Breast epithelium (tissue), 4 donors: ENCODE results near the gene SV2C. TPM values are rescaled to one million over a fixed set of nuclear protein-coding genes. Genes with fewer than 3 reads are reported as not detected.

Experiments
- DNase-seq, 2 donors: peaks; one replicate each; pipeline ENCODE4 v3.0.0-alpha.2; 2019; ENCODE audit warnings: low spot score in 2 of 2
- H3K27ac ChIP-seq, 2 donors: fragments of 200-600 bp; sonication (generic) in 1 of 2; one replicate each; pipeline ENCODE4 v1.5.1; 2016 to 2019; ENCODE audit warnings: mild to moderate bottlenecking in 1 of 2
- H3K27me3 ChIP-seq, 2 donors: fragments of 200-600 bp; sonication (generic) in 1 of 2; one replicate each; pipeline versions ENCODE4 v1.5.1 to v1.6.0; 2017 to 2019; ENCODE audit warnings: control low read depth in 1 of 2, mild to moderate bottlenecking in 1 of 2
- H3K36me3 ChIP-seq: fragments of 200-600 bp; one replicate; pipeline ENCODE4 v1.5.1; 2019
- H3K4me1 ChIP-seq, 2 donors: fragments of 200-600 bp; sonication (generic); one replicate each; pipeline ENCODE4 v1.5.1; 2016 to 2019; ENCODE audit warnings: control low read depth in 1 of 2
- H3K4me3 ChIP-seq, 3 donors: fragments of 200-600 bp; sonication (generic); 1 replicate in 2 of 3; 2 replicates in 1 of 3; pipeline ENCODE4 v1.5.1; 2016 to 2019; ENCODE audit warnings: mild to moderate bottlenecking in 3 of 3, moderate library complexity in 2 of 3
- H3K9me3 ChIP-seq, 2 donors: fragments of 200-600 bp; sonication (generic) in 1 of 2; one replicate each; pipeline ENCODE4 v1.5.1; 2016 to 2019; ENCODE audit warnings: control low read depth in 1 of 2
- CTCF ChIP-seq, 3 donors: fragments of 450-650 bp; IDR thresholded peaks; one replicate each; pipeline ENCODE4 v1.5.1; 2016 to 2017; ENCODE audit warnings: antibody characterized with exemption in 3 of 3, mild to moderate bottlenecking in 3 of 3, moderate library complexity in 3 of 3
- POLR2A ChIP-seq: fragments of 450-650 bp; IDR thresholded peaks from one replicate; pipeline ENCODE4 v1.6.1; 2016; ENCODE audit warnings: antibody characterized with exemption, mild to moderate bottlenecking, moderate library complexity
- POLR2AphosphoS5 ChIP-seq, 3 donors: sonication (generic); formaldehyde crosslinking; IDR thresholded peaks; one replicate each; pipeline ENCODE4 v1.6.1; 2017; ENCODE audit warnings: antibody characterized with exemption in 3 of 3
- intact Hi-C: fragments of 100-400 bp; cut with DNase I; formaldehyde crosslinking; loops from one replicate; pipeline ENCODE4 v1.15.1; 2023; ENCODE audit warnings: low total_unique reads
- total RNA-seq, 3 donors: library from RNA; depleted of rRNA; stranded (reverse); fragments of >200 nt; gene quantifications; one replicate each; pipeline ENCODE4 v1.1.0, GENCODE V29; 2016

The SV2C gene
- total RNA-seq, 3 donors from 2014 or later = 0.32 to 1.3 (median 0.59) TPM

GRCh38 chr5:76391014-76391413 is 307.8 kb downstream of the SV2C start:
- Histone ChIP-seq H3K36me3 (no peaks in the 10 kb centered on the region), H3K27ac (peak overlapping the region in 1 of 2 donors; percentile 5), H3K9me3 (no peaks in the 10 kb centered on the region), H3K4me1 (no peaks in the 10 kb centered on the region), H3K27me3 (no peaks in the 10 kb centered on the region), H3K4me3 (no peak overlapping the region)
- DNase-seq = no peak
- TF ChIP-seq POLR2A = no peak
- TF ChIP-seq CTCF (IDR thresholded peaks at IDR 0.05) = no peak
- TF ChIP-seq POLR2AphosphoS5 (IDR thresholded peaks at IDR 0.05) = no peak
- intact Hi-C loops = no loop called here

GRCh38 chr5:76393035-76393680 is 310.0 kb downstream of the SV2C start:
- H3K4me1 ChIP-seq = no peaks in the 10 kb centered on the region
- H3K9me3 ChIP-seq = no peaks in the 10 kb centered on the region
- no peak for TF ChIP-seq POLR2A
- TF ChIP-seq CTCF (IDR thresholded peaks at IDR 0.05) = no peak
- no peak for TF ChIP-seq POLR2AphosphoS5 (IDR thresholded peaks at IDR 0.05)
- H3K27ac ChIP-seq = no peak overlapping the region
- DNase-seq = no peak
- intact Hi-C loops = no loop called here
- H3K36me3 ChIP-seq = no peaks in the 10 kb centered on the region
- H3K4me3 ChIP-seq = no peak overlapping the region
- no peaks in the 10 kb centered on the region for H3K27me3 ChIP-seq

GRCh38 chr5:76397200-76397599 is 314.0 kb downstream of the SV2C start:
- Histone ChIP-seq H3K27me3 (no peaks in the 10 kb centered on the region), H3K4me1 (no peaks in the 10 kb centered on the region)
- DNase-seq = no peak

GRCh38 chr5:76399268-76399667 is 316.1 kb downstream of the SV2C start:
- no peaks in the 10 kb centered on the region for H3K4me1 ChIP-seq
- no peaks in the 10 kb centered on the region for H3K27me3 ChIP-seq
- intact Hi-C loops = no loop called here
- no peaks in the 10 kb centered on the region for H3K36me3 ChIP-seq
- no peaks in the 10 kb centered on the region for H3K9me3 ChIP-seq
- no peak for TF ChIP-seq CTCF (IDR thresholded peaks at IDR 0.05)
- no peak for TF ChIP-seq POLR2A
- TF ChIP-seq POLR2AphosphoS5 (IDR thresholded peaks at IDR 0.05) = no peak
- no peak overlapping the region for H3K27ac ChIP-seq
- no peak for DNase-seq
- no peak overlapping the region for H3K4me3 ChIP-seq

More at GRCh38 chr5:76397200-76397599, 314.0 kb downstream of the SV2C start:
- intact Hi-C loops = no loop called here
- no peaks in the 10 kb centered on the region for H3K36me3 ChIP-seq
- no peaks in the 10 kb centered on the region for H3K9me3 ChIP-seq
- no peak overlapping the region for H3K4me3 ChIP-seq
- H3K27ac ChIP-seq = no peak overlapping the region
- TF ChIP-seq CTCF (IDR thresholded peaks at IDR 0.05) (no peak), POLR2AphosphoS5 (IDR thresholded peaks at IDR 0.05) (no peak), POLR2A (no peak)

- H3K27ac ChIP-seq = no peak overlapping the region
Measured at GRCh38 chr5:76400466-76400865, 317.3 kb downstream of the SV2C start.

More at GRCh38 chr5:76400466-76400865, 317.3 kb downstream of the SV2C start:
- intact Hi-C loops = no loop called here
- H3K9me3 ChIP-seq = no peaks in the 10 kb centered on the region
- H3K4me3 ChIP-seq = no peak overlapping the region
- no peaks in the 10 kb centered on the region for H3K36me3 ChIP-seq
- H3K27me3 ChIP-seq = no peaks in the 10 kb centered on the region
- no peak for DNase-seq
- TF ChIP-seq CTCF (IDR thresholded peaks at IDR 0.05) (no peak), POLR2AphosphoS5 (IDR thresholded peaks at IDR 0.05) (no peak), POLR2A (no peak)
- no peaks in the 10 kb centered on the region for H3K4me1 ChIP-seq
